ENCODE measurements around the gene KLHL35.

KLHL35 gene

GRCh38 chr11:75408957-75409219 is 24.1 kb downstream of the KLHL35 start:
- Histone ChIP-seq H3K4me2 (ENCODE audit: low read length) (no peak overlapping the region), H3F3A (ENCODE audit: control insufficient read depth, insufficient read depth) (peaks cover 52% of the 10 kb centered on the region), H3K4me1 (ENCODE audit: control insufficient read depth, low read length) (no peaks in the 10 kb centered on the region), H3K36me3 (ENCODE audit: control insufficient read depth, low read length) (peaks cover 64% of the 10 kb centered on the region), H3K79me2 (ENCODE audit: control insufficient read depth, low read length) (peaks cover 30% of the 10 kb centered on the region), H4K20me1 (ENCODE audit: control insufficient read depth, insufficient read depth, low read depth, low read length) (peaks cover 23% of the 10 kb centered on the region), H3K4me3 (ENCODE audit: low read length) (no peak overlapping the region), H3K27ac (ENCODE audit: low read depth, low read length) (no peak overlapping the region), H3K9me3 (ENCODE audit: control insufficient read depth, insufficient read depth, low read length) (no peaks in the 10 kb centered on the region), H3K9me2 (replicated peaks; ENCODE audit: control insufficient read depth, low read length) (no peaks in the 10 kb centered on the region), H3K27me3 (ENCODE audit: control insufficient read depth, low read length) (no peaks in the 10 kb centered on the region)
- TF ChIP-seq EZH2phosphoT487 (IDR thresholded peaks at IDR 0.05; ENCODE audit: borderline replicate concordance, low read length): no peak

DNA sequence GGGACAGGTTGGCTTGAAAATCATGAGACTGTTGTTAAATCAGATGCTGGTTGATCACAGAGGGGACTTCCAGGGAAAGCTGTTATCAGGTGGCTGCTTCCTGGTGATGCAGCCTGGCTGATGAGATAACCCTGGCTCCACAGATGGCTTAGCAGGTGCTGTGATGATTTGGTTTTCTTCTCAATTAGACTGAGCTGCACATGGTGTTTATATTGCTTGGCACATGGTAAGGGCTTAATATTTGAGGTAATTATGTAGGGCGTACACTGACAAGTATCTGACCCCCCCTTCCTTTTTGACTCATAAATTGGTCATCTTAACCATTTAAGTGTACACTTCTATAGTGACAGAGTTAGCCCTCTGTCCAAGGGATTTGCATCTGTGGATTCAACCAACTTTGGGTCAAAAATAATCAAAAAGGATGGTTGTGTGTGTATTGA is 26.6 kb downstream of the KLHL35 start:
- Histone ChIP-seq H3K4me3 (ENCODE audit: low read length) (no peak overlapping the region), H3F3A (ENCODE audit: control insufficient read depth, insufficient read depth) (peaks cover 69% of the 10 kb centered on the region), H3K9me2 (replicated peaks; ENCODE audit: control insufficient read depth, low read length) (no peaks in the 10 kb centered on the region), H3K27ac (ENCODE audit: low read depth, low read length) (no peak overlapping the region), H3K79me2 (ENCODE audit: control insufficient read depth, low read length) (peaks cover 55% of the 10 kb centered on the region), H3K9me3 (ENCODE audit: control insufficient read depth, insufficient read depth, low read length) (no peaks in the 10 kb centered on the region), H4K20me1 (ENCODE audit: control insufficient read depth, insufficient read depth, low read depth, low read length) (peaks cover 48% of the 10 kb centered on the region), H3K27me3 (ENCODE audit: control insufficient read depth, low read length) (no peaks in the 10 kb centered on the region), H3K4me2 (ENCODE audit: low read length) (no peak overlapping the region), H3K36me3 (ENCODE audit: control insufficient read depth, low read length) (peaks cover 74% of the 10 kb centered on the region), H3K4me1 (ENCODE audit: control insufficient read depth, low read length) (peaks cover 22% of the 10 kb centered on the region)
- no peak for TF ChIP-seq EZH2phosphoT487 (IDR thresholded peaks at IDR 0.05; ENCODE audit: borderline replicate concordance, low read length)
- TF ChIP-seq, protein P1, sequence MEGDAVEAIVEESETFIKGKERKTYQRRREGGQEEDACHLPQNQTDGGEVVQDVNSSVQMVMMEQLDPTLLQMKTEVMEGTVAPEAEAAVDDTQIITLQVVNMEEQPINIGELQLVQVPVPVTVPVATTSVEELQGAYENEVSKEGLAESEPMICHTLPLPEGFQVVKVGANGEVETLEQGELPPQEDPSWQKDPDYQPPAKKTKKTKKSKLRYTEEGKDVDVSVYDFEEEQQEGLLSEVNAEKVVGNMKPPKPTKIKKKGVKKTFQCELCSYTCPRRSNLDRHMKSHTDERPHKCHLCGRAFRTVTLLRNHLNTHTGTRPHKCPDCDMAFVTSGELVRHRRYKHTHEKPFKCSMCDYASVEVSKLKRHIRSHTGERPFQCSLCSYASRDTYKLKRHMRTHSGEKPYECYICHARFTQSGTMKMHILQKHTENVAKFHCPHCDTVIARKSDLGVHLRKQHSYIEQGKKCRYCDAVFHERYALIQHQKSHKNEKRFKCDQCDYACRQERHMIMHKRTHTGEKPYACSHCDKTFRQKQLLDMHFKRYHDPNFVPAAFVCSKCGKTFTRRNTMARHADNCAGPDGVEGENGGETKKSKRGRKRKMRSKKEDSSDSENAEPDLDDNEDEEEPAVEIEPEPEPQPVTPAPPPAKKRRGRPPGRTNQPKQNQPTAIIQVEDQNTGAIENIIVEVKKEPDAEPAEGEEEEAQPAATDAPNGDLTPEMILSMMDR (IDR thresholded peaks at IDR 0.05; ENCODE audit: low read depth, low read length, poor library complexity, severe bottlenecking): no peak

- Histone ChIP-seq H3K79me2 (ENCODE audit: control insufficient read depth, low read length) (peaks cover 77% of the 10 kb centered on the region), H3K9me3 (ENCODE audit: control insufficient read depth, insufficient read depth, low read length) (no peaks in the 10 kb centered on the region), H3F3A (ENCODE audit: control insufficient read depth, insufficient read depth) (peaks cover 86% of the 10 kb centered on the region), H3K9me2 (replicated peaks; ENCODE audit: control insufficient read depth, low read length) (no peaks in the 10 kb centered on the region), H4K20me1 (ENCODE audit: control insufficient read depth, insufficient read depth, low read depth, low read length) (peaks cover 63% of the 10 kb centered on the region), H3K4me1 (ENCODE audit: control insufficient read depth, low read length) (peaks cover 27% of the 10 kb centered on the region), H3K36me3 (ENCODE audit: control insufficient read depth, low read length) (peaks cover 94% of the 10 kb centered on the region), H3K27ac (ENCODE audit: low read depth, low read length) (no peak overlapping the region), H3K4me3 (ENCODE audit: low read length) (no peak overlapping the region), H3K4me2 (ENCODE audit: low read length) (0 out of 2 replicates have a peak overlapping the region, but pooled peaks have one; percentile 1), H3K27me3 (ENCODE audit: control insufficient read depth, low read length) (no peaks in the 10 kb centered on the region)
- TF ChIP-seq EZH2phosphoT487 (IDR thresholded peaks at IDR 0.05; ENCODE audit: borderline replicate concordance, low read length): no peak
- TF ChIP-seq, protein P1 (IDR thresholded peaks at IDR 0.05; ENCODE audit: low read depth, low read length, poor library complexity, severe bottlenecking): no peak
Observed at GRCh38 chr11:75403983-75404658, 28.9 kb downstream of the KLHL35 start.

GRCh38 chr11:75403037-75403436 is 30.0 kb downstream of the KLHL35 start:
- Histone ChIP-seq H3F3A (ENCODE audit: control insufficient read depth, insufficient read depth) (peaks cover 76% of the 10 kb centered on the region), H3K9me2 (replicated peaks; ENCODE audit: control insufficient read depth, low read length) (no peaks in the 10 kb centered on the region), H3K4me3 (ENCODE audit: low read length) (peak overlapping the region; percentile 81; the same call in 1 of the 2 replicates), H3K9me3 (ENCODE audit: control insufficient read depth, insufficient read depth, low read length) (no peaks in the 10 kb centered on the region), H3K27me3 (ENCODE audit: control insufficient read depth, low read length) (no peaks in the 10 kb centered on the region), H3K36me3 (ENCODE audit: control insufficient read depth, low read length) (peaks cover 85% of the 10 kb centered on the region), H4K20me1 (ENCODE audit: control insufficient read depth, insufficient read depth, low read depth, low read length) (peaks cover 58% of the 10 kb centered on the region), H3K79me2 (ENCODE audit: control insufficient read depth, low read length) (peaks cover 75% of the 10 kb centered on the region), H3K4me1 (ENCODE audit: control insufficient read depth, low read length) (peaks cover 34% of the 10 kb centered on the region), H3K4me2 (ENCODE audit: low read length) (peak overlapping the region; percentile 61), H3K27ac (ENCODE audit: low read depth, low read length) (no peak overlapping the region)
- TF ChIP-seq EZH2phosphoT487 (IDR thresholded peaks at IDR 0.05; ENCODE audit: borderline replicate concordance, low read length): no peak
- TF ChIP-seq, protein P1 (IDR thresholded peaks at IDR 0.05; ENCODE audit: low read depth, low read length, poor library complexity, severe bottlenecking): no peak
